HG03039 (cell line): Measurements from ENCODE around the gene ZP2.
"Not testable (repeated sequence)": the region's sequence is repeated elsewhere in the genome, so short reads cannot be mapped to it uniquely, and the experiment has no call there.

Experiments
- ATAC-seq: cut with Tn5 transposase; IDR thresholded peaks from one replicate; pipeline ENCODE4 v1.9.1; 2021; ENCODE audit warnings: mild to moderate bottlenecking, moderate library complexity; ENCODE audit not compliant: unreplicated experiment

ZP2 gene

DNA sequence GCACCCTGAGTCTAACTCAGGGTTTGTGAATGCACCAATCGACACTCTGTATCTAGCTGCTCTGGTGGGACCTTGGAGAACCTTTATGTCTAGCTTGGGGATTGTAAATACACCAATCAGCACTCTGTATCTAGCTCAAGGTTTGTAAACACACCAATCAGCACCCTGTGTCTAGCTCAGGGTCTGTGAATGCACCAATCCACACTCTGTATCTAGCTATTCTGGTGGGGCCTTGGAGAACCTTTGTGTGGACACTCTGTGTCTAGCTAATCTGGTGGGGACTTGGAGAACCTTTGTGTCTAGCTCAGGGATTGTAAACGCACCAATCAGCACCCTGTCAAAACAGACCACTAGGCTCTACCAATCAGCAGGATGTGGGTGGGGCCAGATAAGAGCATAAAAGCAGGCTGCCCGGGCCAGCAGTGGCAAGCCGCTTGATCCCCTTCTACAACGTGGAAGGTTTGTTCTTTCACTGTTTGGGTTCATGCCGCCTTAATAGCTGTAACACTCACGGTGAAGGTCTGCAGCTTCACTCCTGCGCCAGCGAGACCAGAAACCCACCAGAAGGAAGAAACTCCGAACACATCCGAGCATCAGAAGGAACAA lies 58.1 kb downstream of the ZP2 start:
- not testable (repeated sequence) for ATAC-seq

DNA sequence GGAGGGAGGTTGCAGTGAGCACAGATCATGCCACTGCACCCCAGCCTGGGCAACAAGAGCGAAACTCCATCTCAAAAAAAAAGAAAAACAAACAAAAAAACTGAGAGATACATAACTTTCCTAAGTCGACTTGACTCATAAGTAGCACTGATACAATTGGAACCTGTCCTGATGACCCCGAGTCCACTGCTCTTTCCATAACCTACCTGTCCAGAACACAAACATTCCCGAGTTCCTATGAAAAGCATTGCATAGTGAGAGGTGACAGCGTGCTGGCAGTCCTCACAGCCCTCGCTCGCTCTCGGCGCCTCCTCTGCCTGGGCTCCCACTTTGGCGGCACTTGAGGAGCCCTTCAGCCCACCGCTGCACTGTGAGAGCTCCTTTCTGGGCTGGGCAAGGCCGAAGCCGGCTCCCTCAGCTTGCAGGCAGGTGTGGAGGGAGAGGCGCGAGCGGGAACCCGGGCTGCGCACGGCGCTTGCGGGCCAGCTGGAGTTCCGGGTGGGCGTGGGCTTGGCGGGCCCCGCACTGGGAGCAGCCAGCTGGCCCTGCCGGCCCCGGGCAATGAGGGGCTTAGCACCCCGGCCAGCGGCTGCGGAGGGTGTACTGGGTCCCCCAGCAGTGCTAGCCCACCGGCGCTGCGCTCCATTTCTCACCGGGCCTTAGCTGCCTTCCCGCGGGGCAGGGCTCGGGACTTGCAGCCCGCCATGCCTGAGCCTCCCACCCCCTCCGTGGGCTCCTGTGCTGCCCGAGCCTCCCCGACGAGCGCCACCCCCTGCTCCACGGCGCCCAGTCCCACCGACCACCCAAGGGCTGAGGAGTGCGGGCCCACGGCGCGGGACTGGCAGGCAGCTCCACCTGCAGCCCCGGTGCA lies 59.0 kb downstream of the ZP2 start:
- not testable (repeated sequence) for ATAC-seq

- ATAC-seq = no peak
Observed at GRCh38 chr16:21150375-21151001, 60.9 kb downstream of the ZP2 start, which contains the start of gene DNAH3. Gene DNAH3 (minus strand): TSS chr16:21150846. CDS start chr16:21150319, 527 bp downstream.
